H1 (cell line): ENCODE results near the gene C1orf174. TPM values are rescaled to one million over a fixed set of nuclear protein-coding genes. Genes with fewer than 3 reads are reported as not detected.

Experiments used
- SIRT6 ChIP-seq: IDR thresholded peaks from one replicate; pipeline ENCODE4 v1.7.1; 2012; ENCODE audit warnings: low read length, inconsistent platforms
- polyA plus RNA-seq, 7 experiments: library from polyadenylated mRNA; depleted of rRNA in 3 of 7; stranded (reverse) in 5 of 7; unstranded in 2 of 7; fragments of >200 nt in 5 of 7; fragments of 200-250 nt in 2 of 7; gene quantifications; 1 replicate in 5 of 7; 2 replicates in 1 of 7; 4 replicates in 1 of 7; pipeline versions ENCODE4 v1.2.1 to v1.2.3, GENCODE V29; 2011 to 2013; ENCODE audit warnings: missing spikeins in 2 of 7, mixed read lengths in 2 of 7
- total RNA-seq: library from RNA; stranded (reverse); fragmentation: NEBNext Ultra II Directional; extraction: Animal tissue kit (Norgen Biotek cat#: 25700); gene quantifications from 2 replicates; pipeline ENCODE4 v1.2.1, GENCODE V29; 2021

The C1orf174 gene
- total and polyA plus RNA-seq, 2 of the 8 experiments (the other 6 are each of a cell fraction or from before 2014, with no cell fraction given): 28.4 to 32.4 TPM

DNA sequence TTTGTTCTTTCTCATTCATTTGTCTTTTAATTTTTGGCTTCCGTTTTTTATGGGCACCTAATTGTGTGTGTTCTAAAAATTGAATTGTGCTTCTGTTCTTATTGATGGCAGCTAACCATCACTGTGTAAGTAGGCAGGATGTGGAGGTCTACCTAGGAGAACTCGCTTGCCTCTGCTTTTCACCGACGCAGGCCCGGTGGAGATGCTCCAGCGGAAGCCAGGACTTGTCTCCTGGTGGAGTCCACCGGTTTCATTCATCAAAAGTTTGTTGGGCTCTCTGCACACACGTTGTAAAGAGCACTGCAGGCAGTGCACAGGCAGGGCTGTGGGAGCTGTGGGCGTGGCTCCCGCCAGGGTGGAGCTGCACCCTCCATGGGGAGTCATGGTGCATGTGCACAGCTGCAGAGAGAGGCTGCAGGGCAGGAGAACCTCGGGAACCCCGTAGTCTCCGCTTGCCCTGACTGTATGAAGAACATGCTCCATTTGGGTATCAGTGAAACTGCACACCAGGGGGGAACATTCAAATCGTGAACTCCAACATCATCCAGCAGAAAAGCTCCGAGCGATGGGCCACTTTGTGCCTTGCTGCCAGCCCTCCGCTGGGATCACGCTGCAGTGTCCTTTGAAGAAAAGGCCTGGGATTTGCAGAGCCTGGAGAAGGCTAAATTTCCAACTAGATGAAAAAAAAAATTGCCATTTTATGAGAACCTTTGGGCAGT, 6.0 kb upstream of the C1orf174 start (continued):
- TF ChIP-seq SIRT6: no peak
- TF ChIP-seq, all 59 proteins: peak for 0
